ENCODE data around the gene LBP.

The LBP gene

DNA sequence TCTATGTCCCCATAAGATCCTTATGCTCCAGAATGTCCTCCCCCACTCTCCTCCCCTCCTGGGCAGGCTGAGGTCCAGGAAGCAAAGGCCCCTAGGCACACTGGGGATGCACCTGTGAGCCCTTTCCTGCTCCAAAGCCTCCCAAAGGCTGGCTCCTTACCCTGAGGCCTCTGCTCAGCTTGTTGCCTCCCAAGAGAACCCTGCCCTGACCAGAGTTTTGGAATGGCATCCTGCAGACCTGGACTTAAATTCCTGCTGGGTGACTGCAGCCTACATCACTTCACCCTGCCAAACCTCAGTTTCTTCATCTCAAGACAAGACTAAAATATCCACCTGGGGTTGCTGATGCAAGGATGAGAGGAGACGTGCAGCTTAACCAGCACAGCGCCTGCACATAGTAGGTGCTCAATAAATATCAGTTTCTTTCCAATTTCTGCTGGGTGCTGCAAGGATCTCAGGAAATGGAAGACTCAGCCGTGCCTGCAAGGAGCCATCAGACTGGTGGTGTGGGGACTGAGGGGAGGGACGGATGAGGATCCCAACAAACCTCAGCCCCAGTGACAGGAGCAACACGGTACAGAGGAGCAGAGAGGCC, 2.1 kb upstream of the LBP start:
- H3K36me3 ChIP-seq (replicated peaks), result no peaks in the 10 kb centered on the region
- DNase-seq, result no peak
- H3K27ac ChIP-seq, result no peak overlapping the region
- H3K4me3 ChIP-seq (ENCODE audit: low read depth, low read length), result no peak overlapping the region
- peaks cover 2% of the 10 kb centered on the region for H3K27me3 ChIP-seq (replicated peaks)
- in situ Hi-C loops (cut with HindIII; ENCODE audit: low pct_ligation_motif_present, low sequenced_read_pairs), result no loop called here
- TF ChIP-seq, protein P1, sequence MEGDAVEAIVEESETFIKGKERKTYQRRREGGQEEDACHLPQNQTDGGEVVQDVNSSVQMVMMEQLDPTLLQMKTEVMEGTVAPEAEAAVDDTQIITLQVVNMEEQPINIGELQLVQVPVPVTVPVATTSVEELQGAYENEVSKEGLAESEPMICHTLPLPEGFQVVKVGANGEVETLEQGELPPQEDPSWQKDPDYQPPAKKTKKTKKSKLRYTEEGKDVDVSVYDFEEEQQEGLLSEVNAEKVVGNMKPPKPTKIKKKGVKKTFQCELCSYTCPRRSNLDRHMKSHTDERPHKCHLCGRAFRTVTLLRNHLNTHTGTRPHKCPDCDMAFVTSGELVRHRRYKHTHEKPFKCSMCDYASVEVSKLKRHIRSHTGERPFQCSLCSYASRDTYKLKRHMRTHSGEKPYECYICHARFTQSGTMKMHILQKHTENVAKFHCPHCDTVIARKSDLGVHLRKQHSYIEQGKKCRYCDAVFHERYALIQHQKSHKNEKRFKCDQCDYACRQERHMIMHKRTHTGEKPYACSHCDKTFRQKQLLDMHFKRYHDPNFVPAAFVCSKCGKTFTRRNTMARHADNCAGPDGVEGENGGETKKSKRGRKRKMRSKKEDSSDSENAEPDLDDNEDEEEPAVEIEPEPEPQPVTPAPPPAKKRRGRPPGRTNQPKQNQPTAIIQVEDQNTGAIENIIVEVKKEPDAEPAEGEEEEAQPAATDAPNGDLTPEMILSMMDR (IDR thresholded peaks at IDR 0.05; ENCODE audit: low read depth, low read length, missing control alignments), result no peak

DNA sequence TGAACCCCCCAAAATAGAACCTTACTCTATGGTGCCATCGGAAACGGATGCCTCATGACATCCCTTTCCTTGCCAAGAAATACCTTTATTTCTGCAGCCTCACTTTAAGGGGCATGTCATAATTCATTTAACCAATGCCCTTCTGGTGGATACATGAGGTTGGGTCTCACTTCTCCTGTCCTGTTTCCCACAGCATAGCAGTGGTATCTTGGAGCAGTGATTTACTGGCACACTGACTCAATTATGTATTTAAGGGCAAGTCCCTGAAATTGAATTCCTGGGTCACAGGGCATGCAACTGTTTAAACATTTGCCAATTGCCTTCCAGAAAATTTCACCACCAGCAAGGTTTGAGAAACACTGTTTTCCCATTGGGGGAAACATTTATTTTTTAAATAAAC, 639 bp upstream of the LBP start:
- TF ChIP-seq, protein P1 (IDR thresholded peaks at IDR 0.05; ENCODE audit: low read depth, low read length, missing control alignments), result no peak
- Histone ChIP-seq H3K27me3 (replicated peaks) (peaks cover 2% of the 10 kb centered on the region), H3K27ac (no peak overlapping the region), H3K36me3 (replicated peaks) (no peaks in the 10 kb centered on the region), H3K4me3 (ENCODE audit: low read depth, low read length) (no peak overlapping the region)
- DNase-seq, result no peak
- in situ Hi-C loops (cut with HindIII; ENCODE audit: low pct_ligation_motif_present, low sequenced_read_pairs), result no loop called here

DNA sequence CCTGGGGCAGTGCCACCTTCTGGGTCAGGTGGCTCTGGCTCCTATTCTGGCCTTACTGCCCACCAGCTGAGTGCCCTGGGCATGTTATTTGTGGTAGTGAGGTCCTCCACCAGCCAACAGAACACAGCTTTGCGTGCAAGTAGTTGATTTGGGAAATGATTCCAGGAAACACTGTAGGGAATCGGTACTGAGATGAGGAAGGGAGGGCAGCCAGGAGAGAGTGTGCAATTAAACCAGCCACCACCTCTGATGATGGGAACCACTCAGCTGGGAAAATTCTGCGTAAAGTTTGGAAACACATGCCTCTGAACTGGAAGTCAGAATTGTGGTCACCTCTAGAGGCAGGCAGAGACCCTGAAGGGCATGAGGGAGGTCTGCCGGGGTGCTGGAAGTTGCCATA, 459 bp downstream of the LBP start:
- TF ChIP-seq, protein P1 (IDR thresholded peaks at IDR 0.05; ENCODE audit: low read depth, low read length, missing control alignments), result no peak

DNA sequence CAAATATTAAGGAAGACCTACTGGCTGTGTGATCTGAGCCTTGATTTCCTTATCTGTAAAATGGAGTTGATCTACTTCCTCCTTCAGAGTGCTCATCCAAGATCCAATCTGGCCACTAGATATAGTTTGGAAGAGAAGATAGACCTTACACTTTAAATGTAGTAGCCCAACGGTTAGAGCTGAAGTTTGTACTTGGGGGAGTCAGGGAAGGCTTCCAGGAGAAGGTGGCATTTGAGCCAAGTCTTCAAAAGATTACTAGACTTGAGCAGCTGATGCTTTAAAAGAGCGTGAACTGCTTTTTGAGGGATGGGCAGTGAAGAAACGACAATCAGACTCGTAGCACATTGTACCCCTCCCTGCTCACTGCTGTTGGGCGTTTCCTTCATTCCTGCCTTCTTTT, 3.6 kb downstream of the LBP start:
- in situ Hi-C loops (cut with HindIII; ENCODE audit: low pct_ligation_motif_present, low sequenced_read_pairs), result no loop called here

More for the DNA sequence above, 459 bp downstream of the LBP start:
- DNase-seq, result no peak
- H3K4me3 ChIP-seq (ENCODE audit: low read depth, low read length), result no peak overlapping the region
- peaks cover 2% of the 10 kb centered on the region for H3K27me3 ChIP-seq (replicated peaks)
- in situ Hi-C loops (cut with HindIII; ENCODE audit: low pct_ligation_motif_present, low sequenced_read_pairs), result no loop called here
- H3K27ac ChIP-seq, result no peak overlapping the region
- H3K36me3 ChIP-seq (replicated peaks), result no peaks in the 10 kb centered on the region

DNA sequence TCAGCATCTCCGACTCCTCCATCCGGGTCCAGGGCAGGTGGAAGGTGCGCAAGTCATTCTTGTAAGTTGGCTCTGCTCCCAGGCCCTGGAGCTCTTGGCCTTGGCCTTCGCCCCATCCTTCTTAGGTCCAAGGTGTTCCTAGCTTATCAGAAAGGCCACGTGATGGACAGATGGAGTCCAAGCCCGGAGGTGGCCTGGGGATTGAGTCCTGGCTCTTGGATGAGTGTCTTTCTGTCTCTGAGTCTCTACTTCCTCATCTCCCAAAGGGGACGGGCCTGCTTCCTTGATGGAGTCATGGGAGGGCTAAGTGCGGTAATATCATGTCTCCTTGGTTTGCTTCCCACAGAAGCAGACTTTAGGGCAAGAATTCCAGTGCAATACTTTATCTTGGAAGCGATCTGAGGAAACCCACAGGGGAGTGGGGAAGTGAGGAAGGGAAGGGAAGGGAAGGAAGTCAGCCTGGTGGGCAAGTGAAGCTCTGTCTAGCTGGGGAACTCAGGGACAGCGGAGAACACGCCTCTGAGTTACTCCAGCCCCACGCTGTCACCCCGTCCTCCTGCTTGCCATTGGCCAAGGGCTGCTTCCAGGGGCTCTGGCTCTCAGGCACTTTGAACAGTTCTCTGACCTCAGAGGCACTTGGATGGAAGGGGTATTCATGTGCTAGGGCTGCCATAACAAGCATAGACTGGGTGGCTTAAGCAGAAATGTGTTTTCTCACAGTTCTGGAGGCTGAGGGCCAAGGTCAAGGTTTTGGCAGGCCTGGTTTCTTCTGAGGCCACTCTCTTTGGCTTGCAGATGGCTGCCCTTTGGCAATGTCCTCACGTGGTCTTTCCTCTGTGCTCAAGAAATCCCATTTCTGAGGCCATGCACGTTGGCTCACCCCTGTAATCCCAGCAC, 4.8 kb downstream of the LBP start:
- no peak for DNase-seq
- in situ Hi-C loops (cut with HindIII; ENCODE audit: low pct_ligation_motif_present, low sequenced_read_pairs), result no loop called here
- no peak overlapping the region for H3K4me3 ChIP-seq (ENCODE audit: low read depth, low read length)
- H3K27ac ChIP-seq, result no peak overlapping the region
- peaks cover 2% of the 10 kb centered on the region for H3K27me3 ChIP-seq (replicated peaks)
- H3K36me3 ChIP-seq (replicated peaks), result no peaks in the 10 kb centered on the region
- TF ChIP-seq, protein P1 (IDR thresholded peaks at IDR 0.05; ENCODE audit: low read depth, low read length, missing control alignments), result no peak

More for the DNA sequence above, 3.6 kb downstream of the LBP start:
- Histone ChIP-seq H3K36me3 (replicated peaks) (no peaks in the 10 kb centered on the region), H3K27ac (no peak overlapping the region), H3K4me3 (ENCODE audit: low read depth, low read length) (no peak overlapping the region), H3K27me3 (replicated peaks) (peaks cover 2% of the 10 kb centered on the region)
- DNase-seq, result no peak
- TF ChIP-seq, protein P1 (IDR thresholded peaks at IDR 0.05; ENCODE audit: low read depth, low read length, missing control alignments), result no peak
